Stimulated activated CD8-positive, alpha-beta memory T cell treated with anti-CD3 and anti-CD28 coated beads, Interleukin-12 subunit alpha, Interleukin-12 subunit beta, amount 100 ng/mL, for 24 hours (primary cell): ENCODE measurements around the gene CAP2.
"Not testable (repeated sequence)": the region's sequence is repeated elsewhere in the genome, so short reads cannot be mapped to it uniquely, and the experiment has no call there.

Experiments
- DNase-seq: peaks from one replicate; pipeline ENCODE4 v3.0.0-alpha.2; 2020; ENCODE audit errors: extremely low read depth

CAP2 gene

GRCh38 chr6:17580518-17581048, 187.2 kb downstream of the CAP2 start:
- no peak for DNase-seq

DNA sequence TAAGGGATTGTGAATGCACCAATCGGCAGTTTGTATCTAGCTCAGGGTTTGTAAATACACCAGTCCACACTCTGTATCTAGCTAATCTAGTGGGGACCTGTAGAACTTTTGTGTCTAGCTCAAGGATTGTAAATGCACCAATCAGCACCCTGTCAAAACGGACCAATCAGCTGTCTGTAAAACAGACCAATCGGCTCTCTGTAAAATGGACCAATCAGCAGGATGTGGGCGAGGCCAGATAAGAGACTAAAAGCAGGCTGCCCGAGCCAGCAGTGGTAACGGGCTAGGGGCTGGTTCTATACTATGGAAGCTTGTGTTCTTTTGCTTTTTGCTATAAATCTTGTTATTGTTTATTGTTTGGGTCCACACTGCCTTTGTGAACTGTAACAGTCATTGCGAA, 187.9 kb downstream of the CAP2 start:
- not testable (repeated sequence) for DNase-seq

- no peak for DNase-seq
These were observed 190.4 kb downstream of the CAP2 start for GRCh38 chr6:17583811-17584210.

GRCh38 chr6:17584241-17584803, 190.9 kb downstream of the CAP2 start:
- no peak for DNase-seq

DNA sequence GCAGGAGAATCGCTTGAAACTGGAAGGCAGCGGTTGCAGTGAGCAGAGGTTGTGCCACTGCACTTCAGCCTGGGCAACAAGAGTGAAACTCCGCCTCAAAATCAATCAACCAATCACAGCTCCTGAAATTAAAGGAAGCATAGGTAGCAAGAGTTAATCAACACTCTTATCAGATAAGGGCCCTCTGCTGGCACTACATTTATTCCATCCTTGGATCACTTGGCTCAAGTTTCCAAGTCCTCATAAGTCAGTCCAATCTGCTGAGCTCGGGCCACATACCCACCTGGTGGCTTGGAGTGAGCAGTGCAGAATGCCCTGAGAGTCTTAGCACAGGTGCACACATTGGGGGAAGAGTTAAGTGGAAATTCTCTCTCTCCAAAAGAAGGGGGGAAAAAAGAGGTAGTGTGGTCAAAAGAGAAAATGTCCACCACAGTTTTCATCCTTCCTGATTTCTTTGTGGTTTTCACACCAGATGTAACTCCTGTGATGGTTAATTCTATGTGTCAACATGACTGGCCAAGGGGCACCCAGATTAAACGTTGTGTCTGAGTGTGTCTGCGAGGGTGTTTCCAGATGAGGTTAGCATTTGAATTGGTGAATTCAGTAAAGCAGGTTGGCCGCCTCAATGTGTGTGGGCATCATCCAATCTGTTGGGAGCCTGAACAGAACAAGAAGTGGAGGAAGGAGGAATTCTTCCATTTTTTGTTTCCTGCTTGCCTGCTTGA, 192.5 kb downstream of the CAP2 start:
- DNase-seq, result no peak

DNA sequence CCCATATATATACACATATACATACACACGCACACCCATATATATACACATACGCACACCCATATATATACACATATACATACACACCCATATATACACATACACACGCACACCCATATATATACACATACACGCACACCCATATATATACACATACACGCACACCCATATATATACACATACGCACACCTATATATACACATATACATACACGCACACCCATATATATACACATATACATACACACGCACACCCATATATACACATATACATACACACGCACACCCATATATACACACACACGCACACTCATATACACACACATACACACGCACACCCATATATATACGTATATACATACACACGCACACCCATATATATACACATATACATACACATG, 193.2 kb downstream of the CAP2 start:
- DNase-seq, result not testable (repeated sequence)

DNA sequence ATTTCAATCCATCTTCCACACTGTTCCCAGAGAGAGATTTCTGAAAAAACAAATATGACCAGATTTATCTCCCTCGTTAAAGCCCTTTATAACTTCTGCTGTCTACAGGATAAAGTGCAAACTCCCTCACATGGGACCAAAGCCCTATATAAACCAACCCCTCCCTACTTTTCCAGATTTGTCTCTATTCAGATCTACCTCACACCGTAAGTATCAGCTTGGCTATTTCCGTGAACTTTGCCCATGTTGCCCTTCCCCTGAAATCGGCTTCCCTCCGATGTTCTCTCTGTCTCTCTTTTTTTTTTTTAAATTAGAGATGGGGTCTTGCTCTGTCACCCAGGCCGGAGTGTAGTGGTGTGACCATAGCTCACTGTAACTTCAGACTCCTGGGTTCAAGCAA, 194.6 kb downstream of the CAP2 start:
- no peak for DNase-seq

- DNase-seq, result no peak
These were observed 196.2 kb downstream of the CAP2 start for GRCh38 chr6:17589406-17590096.

DNA sequence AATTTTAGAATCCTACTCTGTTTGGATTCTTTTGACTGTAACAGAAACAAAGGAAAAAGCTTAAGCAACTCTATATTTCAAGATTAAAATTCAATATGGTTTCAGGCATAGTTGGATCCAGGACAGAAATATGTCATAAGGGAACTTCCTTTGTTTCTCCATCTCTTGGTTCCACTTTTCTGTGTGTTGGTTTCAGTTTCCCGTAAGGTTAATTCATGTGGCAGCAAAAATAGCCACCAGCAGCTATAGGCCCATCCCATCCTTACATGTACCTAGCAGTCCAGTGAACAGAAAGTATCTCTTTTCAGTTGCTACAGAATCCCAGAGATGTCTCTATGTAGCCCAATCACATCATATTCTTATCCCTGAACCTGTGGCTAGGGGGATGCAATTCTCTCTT, 197.9 kb downstream of the CAP2 start:
- DNase-seq, result no peak

- no peak for DNase-seq
These were observed 199.9 kb downstream of the CAP2 start for GRCh38 chr6:17593246-17593645.

GRCh38 chr6:17596085-17596484, 202.7 kb downstream of the CAP2 start:
- no peak for DNase-seq

DNA sequence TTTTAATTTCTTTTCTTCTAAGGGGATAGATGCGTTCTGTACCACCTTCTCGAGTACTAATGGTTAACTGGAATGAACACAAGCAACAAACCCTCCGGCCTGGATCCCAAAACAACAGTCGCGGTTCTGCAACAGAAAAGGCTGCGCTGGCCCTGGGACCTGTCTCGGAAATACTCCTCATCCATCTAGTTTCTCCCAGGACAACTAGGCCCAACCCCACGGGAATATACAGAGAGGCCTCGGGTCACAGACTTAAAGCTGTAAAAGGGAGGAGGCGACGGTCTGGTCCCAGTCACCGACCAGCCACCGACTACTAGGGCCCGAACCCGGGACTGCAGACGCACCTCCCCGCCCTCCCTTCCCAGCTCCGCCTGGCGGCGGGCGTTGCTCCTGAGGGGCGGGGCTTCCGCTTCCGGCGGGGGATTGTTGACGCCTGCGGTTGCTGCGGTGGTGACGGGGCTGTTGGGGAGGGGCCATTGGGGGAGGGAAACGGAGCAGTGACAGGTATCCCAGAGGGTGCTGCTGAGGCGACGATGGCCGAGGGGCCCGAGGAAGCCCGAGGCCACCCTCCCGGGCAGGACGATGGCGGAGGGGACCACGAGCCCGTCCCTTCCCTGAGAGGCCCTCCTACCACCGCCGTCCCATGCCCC, 206.6 kb downstream of the CAP2 start, which contains the start of gene FAM8A1:
Gene FAM8A1 (plus strand): TSS at position 426 of the 650 bp plus-strand sequence. CDS start 108 bp downstream, at position 534.
- DNase-seq, result peak; percentile 96

- DNase-seq, result no peak
These were observed 207.4 kb downstream of the CAP2 start for GRCh38 chr6:17600527-17601385.

- DNase-seq, result no peak
These were observed 207.9 kb downstream of the CAP2 start for GRCh38 chr6:17601386-17601703.

DNA sequence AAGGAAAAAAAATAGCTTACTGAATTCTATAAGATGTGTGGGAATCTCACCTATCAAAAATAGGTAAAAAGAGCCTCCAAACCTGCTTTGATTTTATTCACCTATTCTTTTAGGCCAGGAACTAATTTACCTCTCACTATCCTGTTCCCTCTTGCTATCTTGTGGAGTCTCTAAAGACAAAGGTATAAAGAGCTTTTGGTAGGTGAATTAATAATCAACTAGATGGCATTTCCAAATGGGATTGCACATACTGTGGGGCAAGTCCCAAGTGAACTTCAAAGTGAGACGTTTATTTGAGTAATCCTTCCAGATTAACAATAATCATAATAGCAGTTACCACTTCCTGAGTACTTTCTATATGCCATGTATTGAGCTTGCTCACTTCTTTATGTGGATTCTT, 209.5 kb downstream of the CAP2 start:
- DNase-seq, result no peak

- no peak for DNase-seq
These were observed 213.2 kb downstream of the CAP2 start for GRCh38 chr6:17606606-17607005.
